Activated CD4-positive, alpha-beta T cell treated with anti-CD3 and anti-CD28 coated beads, Interleukin-2, amount 10 ng/mL, durations not matched to agents 7 days and 5 days (primary cell): ENCODE measurements around the gene EMC10. TPM values are rescaled to one million over a fixed set of nuclear protein-coding genes. Genes with fewer than 3 reads are reported as not detected.
A peak's percentile ranks its signal among the peaks of the same experiment; 100 is the strongest.

ENCODE experiments used
- CTCF ChIA-PET: fragments of 350-600 bp; sonication (Branson Sonifier 250); formaldehyde crosslinking; loops from one replicate; lab custom pipeline; 2021; ENCODE audit warnings: antibody characterized with exemption; lab: Charles Lee
- POLR2A ChIA-PET: fragments of 350-600 bp; sonication (Branson Sonifier 250); formaldehyde crosslinking; loops from one replicate; lab custom pipeline; 2021; ENCODE audit warnings: antibody characterized with exemption; lab: Charles Lee
- DNase-seq: peaks from one replicate; pipeline ENCODE4 v3.0.0-alpha.2; 2020
- H3K27ac Mint-ChIP-seq: one replicate; pipeline ENCODE4 v1.8.0; 2021; ENCODE audit warnings: mild to moderate bottlenecking, moderate library complexity, mixed read lengths
- H3K27me3 Mint-ChIP-seq: one replicate; pipeline ENCODE4 v1.8.0; 2021; ENCODE audit warnings: mixed read lengths
- H3K36me3 Mint-ChIP-seq: one replicate; pipeline ENCODE4 v1.8.0; 2021; ENCODE audit warnings: low read depth, mixed read lengths
- H3K4me1 Mint-ChIP-seq: one replicate; pipeline ENCODE4 v1.8.0; 2021; ENCODE audit warnings: mixed read lengths
- H3K4me3 Mint-ChIP-seq: one replicate; pipeline ENCODE4 v1.8.0; 2021; ENCODE audit warnings: mild to moderate bottlenecking, moderate library complexity, mixed read lengths
- H3K9me3 Mint-ChIP-seq: one replicate; pipeline ENCODE4 v1.8.0; 2021; ENCODE audit warnings: mixed read lengths
- total RNA-seq, 2 experiments: library from RNA; stranded (reverse); gene quantifications; one replicate each; pipeline ENCODE4 v1.2.3, GENCODE V29; 2021

Gene EMC10
- total RNA-seq, 2 experiments from 2014 or later: 57.8 to 64.9 TPM

GRCh38 chr19:50485284-50485955 is 9.1 kb downstream of the EMC10 start:
- peaks cover 24% of the 10 kb centered on the region for H3K36me3 Mint-ChIP-seq
- no peak for DNase-seq
- H3K27me3 Mint-ChIP-seq: peaks cover 1% of the 10 kb centered on the region
- POLR2A ChIA-PET: no interaction called here
- no peak overlapping the region for H3K27ac Mint-ChIP-seq
- H3K4me1 Mint-ChIP-seq: no peaks in the 10 kb centered on the region
- H3K9me3 Mint-ChIP-seq: peaks cover 5% of the 10 kb centered on the region
- H3K4me3 Mint-ChIP-seq: no peak overlapping the region
- CTCF ChIA-PET: no interaction called here

GRCh38 chr19:50486823-50487515 is 10.7 kb downstream of the EMC10 start:
- Mint-ChIP-seq H3K4me1 (peaks cover 8% of the 10 kb centered on the region), H3K4me3 (no peak overlapping the region), H3K27ac (no peak overlapping the region), H3K9me3 (peaks cover 5% of the 10 kb centered on the region), H3K36me3 (peaks cover 18% of the 10 kb centered on the region), H3K27me3 (peaks cover 7% of the 10 kb centered on the region)
- ChIA-PET CTCF (no interaction called here), POLR2A (no interaction called here)
- DNase-seq: peak; percentile 55

GRCh38 chr19:50488389-50489194 is 12.3 kb downstream of the EMC10 start:
- peaks cover 7% of the 10 kb centered on the region for H3K27me3 Mint-ChIP-seq
- CTCF ChIA-PET: no interaction called here
- no peak overlapping the region for H3K4me3 Mint-ChIP-seq
- no peak for DNase-seq
- peaks cover 13% of the 10 kb centered on the region for H3K4me1 Mint-ChIP-seq
- POLR2A ChIA-PET: no interaction called here
- H3K27ac Mint-ChIP-seq: no peak overlapping the region
- peaks cover 12% of the 10 kb centered on the region for H3K36me3 Mint-ChIP-seq
- peaks cover 5% of the 10 kb centered on the region for H3K9me3 Mint-ChIP-seq

- Mint-ChIP-seq H3K4me1 (peaks cover 13% of the 10 kb centered on the region), H3K27me3 (peaks cover 7% of the 10 kb centered on the region), H3K9me3 (peaks cover 5% of the 10 kb centered on the region), H3K36me3 (peaks cover 12% of the 10 kb centered on the region), H3K4me3 (no peak overlapping the region), H3K27ac (no peak overlapping the region)
- CTCF ChIA-PET: no interaction called here
- POLR2A ChIA-PET: no interaction called here
- DNase-seq: no peak
Observed at GRCh38 chr19:50489461-50490011, 13.2 kb downstream of the EMC10 start.

GRCh38 chr19:50490411-50490811 is 14.1 kb downstream of the EMC10 start:
- DNase-seq: no peak
- Mint-ChIP-seq H3K36me3 (peaks cover 9% of the 10 kb centered on the region), H3K9me3 (peaks cover 5% of the 10 kb centered on the region), H3K4me1 (peaks cover 13% of the 10 kb centered on the region), H3K27ac (no peak overlapping the region), H3K27me3 (peaks cover 7% of the 10 kb centered on the region), H3K4me3 (no peak overlapping the region)
- POLR2A ChIA-PET: no interaction called here
- CTCF ChIA-PET: no interaction called here

GRCh38 chr19:50490991-50491472 is 14.7 kb downstream of the EMC10 start:
- Mint-ChIP-seq H3K4me3 (no peak overlapping the region), H3K27me3 (peaks cover 7% of the 10 kb centered on the region), H3K9me3 (peaks cover 5% of the 10 kb centered on the region), H3K36me3 (peaks cover 3% of the 10 kb centered on the region), H3K27ac (no peak overlapping the region), H3K4me1 (peaks cover 13% of the 10 kb centered on the region)
- CTCF ChIA-PET: no interaction called here
- POLR2A ChIA-PET: no interaction called here
- DNase-seq: no peak

GRCh38 chr19:50492303-50493052 is 16.2 kb downstream of the EMC10 start:
- DNase-seq: no peak
- ChIA-PET CTCF (no interaction called here), POLR2A (no interaction called here)
- no peak overlapping the region for H3K4me3 Mint-ChIP-seq
- H3K27me3 Mint-ChIP-seq: peaks cover 7% of the 10 kb centered on the region
- peaks cover 13% of the 10 kb centered on the region for H3K4me1 Mint-ChIP-seq
- H3K9me3 Mint-ChIP-seq: no peaks in the 10 kb centered on the region
- no peak overlapping the region for H3K27ac Mint-ChIP-seq
- H3K36me3 Mint-ChIP-seq: no peaks in the 10 kb centered on the region

GRCh38 chr19:50493171-50493570 is 16.9 kb downstream of the EMC10 start:
- no peaks in the 10 kb centered on the region for H3K9me3 Mint-ChIP-seq
- DNase-seq: no peak
- no peaks in the 10 kb centered on the region for H3K36me3 Mint-ChIP-seq
- peaks cover 13% of the 10 kb centered on the region for H3K4me1 Mint-ChIP-seq
- no peak overlapping the region for H3K4me3 Mint-ChIP-seq
- H3K27me3 Mint-ChIP-seq: peaks cover 5% of the 10 kb centered on the region
- CTCF ChIA-PET: no interaction called here
- POLR2A ChIA-PET: no interaction called here
- no peak overlapping the region for H3K27ac Mint-ChIP-seq

GRCh38 chr19:50494186-50495019 is 18.1 kb downstream of the EMC10 start:
- no peak overlapping the region for H3K27ac Mint-ChIP-seq
- ChIA-PET POLR2A (no interaction called here), CTCF (no interaction called here)
- no peaks in the 10 kb centered on the region for H3K9me3 Mint-ChIP-seq
- no peak overlapping the region for H3K4me3 Mint-ChIP-seq
- H3K36me3 Mint-ChIP-seq: no peaks in the 10 kb centered on the region
- no peak for DNase-seq
- peaks cover 5% of the 10 kb centered on the region for H3K27me3 Mint-ChIP-seq
- peaks cover 13% of the 10 kb centered on the region for H3K4me1 Mint-ChIP-seq

- peaks cover 5% of the 10 kb centered on the region for H3K27me3 Mint-ChIP-seq
- H3K27ac Mint-ChIP-seq: no peak overlapping the region
- ChIA-PET CTCF (no interaction called here), POLR2A (no interaction called here)
- H3K4me3 Mint-ChIP-seq: no peak overlapping the region
- no peaks in the 10 kb centered on the region for H3K36me3 Mint-ChIP-seq
- no peak for DNase-seq
- peaks cover 13% of the 10 kb centered on the region for H3K4me1 Mint-ChIP-seq
- H3K9me3 Mint-ChIP-seq: no peaks in the 10 kb centered on the region
Observed at GRCh38 chr19:50495020-50495531, 18.8 kb downstream of the EMC10 start.

- no peak overlapping the region for H3K4me3 Mint-ChIP-seq
- CTCF ChIA-PET: interaction anchor here (1.2 kb wide), 1 partner anchor 36 kb away, joined by 3 read pairs; no protein-coding TSS in a partner anchor
- POLR2A ChIA-PET: no interaction called here
- peaks cover 11% of the 10 kb centered on the region for H3K4me1 Mint-ChIP-seq
- no peaks in the 10 kb centered on the region for H3K36me3 Mint-ChIP-seq
- no peak for DNase-seq
- no peaks in the 10 kb centered on the region for H3K9me3 Mint-ChIP-seq
- H3K27me3 Mint-ChIP-seq: peaks cover 5% of the 10 kb centered on the region
- H3K27ac Mint-ChIP-seq: no peak overlapping the region
Observed at GRCh38 chr19:50496189-50497021, 20.1 kb downstream of the EMC10 start.
